H1 (cell line): ENCODE measurements around the gene ELL2. TPM values are rescaled to one million over a fixed set of nuclear protein-coding genes. Genes with fewer than 3 reads are reported as not detected.

Source experiments
- CTCF ChIA-PET: fragments of 300-600 bp; sonication (Branson Sonifier 250); formaldehyde crosslinking; loops from one replicate; lab custom pipeline; 2021; ENCODE audit not compliant: partially characterized antibody; lab: Charles Lee
- POLR2A ChIA-PET: fragments of 300-600 bp; sonication (Branson Sonifier 250); formaldehyde crosslinking; loops from one replicate; lab custom pipeline; 2021; ENCODE audit warnings: inconsistent platforms; ENCODE audit not compliant: partially characterized antibody; lab: Charles Lee
- DNase-seq, 2 experiments: peaks; one replicate each; pipeline versions ENCODE4 v3.0.0 to v3.0.0-alpha.2; 2010 to 2022; ENCODE audit warnings: low spot score in 2 of 2, low read depth in 1 of 2, mixed read lengths in 1 of 2
- FAIRE-seq: peaks from 2 replicates; lab custom pipeline; 2011; peaks lifted over from hg19 to GRCh38; lab: Jason Lieb, UNC
- H2AFZ ChIP-seq: 2 replicates; pipeline ENCODE4 v1.8.1; 2012; ENCODE audit warnings: low read length, inconsistent platforms
- H2AK5ac ChIP-seq: 2 replicates; pipeline ENCODE4 v1.6.1; 2013; ENCODE audit warnings: low read depth, low read length
- H2BK120ac ChIP-seq: replicated peaks from 2 replicates; pipeline ENCODE3; 2013; ENCODE audit warnings: low read depth, low read length, inconsistent platforms
- H2BK12ac ChIP-seq: 2 replicates; pipeline ENCODE4 v1.6.1; 2013; ENCODE audit warnings: low read depth, low read length
- H2BK15ac ChIP-seq: 2 replicates; pipeline ENCODE4 v1.6.1; 2013; ENCODE audit warnings: low read length
- H2BK20ac ChIP-seq: 2 replicates; pipeline ENCODE4 v1.6.1; 2013; ENCODE audit warnings: low read length
- H2BK5ac ChIP-seq: 2 replicates; pipeline ENCODE4 v1.6.1; 2013; ENCODE audit warnings: low read depth, low read length
- H3K14ac ChIP-seq: 2 replicates; pipeline ENCODE4 v1.6.1; 2013; ENCODE audit warnings: inconsistent platforms; ENCODE audit not compliant: insufficient read length
- H3K18ac ChIP-seq: 2 replicates; pipeline ENCODE4 v1.6.1; 2013; ENCODE audit warnings: low read length; ENCODE audit errors: extremely low read depth
- H3K23ac ChIP-seq: 2 replicates; pipeline ENCODE4 v1.6.1; 2013; ENCODE audit warnings: inconsistent platforms; ENCODE audit not compliant: insufficient read length
- H3K23me2 ChIP-seq: 2 replicates; pipeline ENCODE4 v1.6.1; 2013; ENCODE audit warnings: low read depth, low read length
- H3K27ac ChIP-seq: 2 replicates; pipeline ENCODE4 v1.6.1; 2011; ENCODE audit warnings: low read depth, low read length, inconsistent platforms
- H3K27me3 ChIP-seq, 4 experiments: replicated peaks in 1 of 4; 1 replicate in 1 of 4; 2 replicates in 3 of 4; pipeline versions ENCODE4 v1.6.1 to v1.8.1; 2011 to 2013; ENCODE audit warnings: low read length in 3 of 4, mild to moderate bottlenecking in 3 of 4, inconsistent platforms in 2 of 4, mixed read lengths in 2 of 4, moderate library complexity in 1 of 4; ENCODE audit not compliant: control insufficient read depth in 3 of 4, insufficient read depth in 3 of 4; ENCODE audit errors: extremely low read depth in 1 of 4
- H3K36me3 ChIP-seq, 4 experiments: 2 replicates each; pipeline versions ENCODE4 v1.6.1 to v1.8.1; 2011 to 2013; ENCODE audit warnings: mild to moderate bottlenecking in 4 of 4, low read length in 3 of 4, moderate library complexity in 2 of 4, control low read depth in 1 of 4, inconsistent platforms in 1 of 4; ENCODE audit not compliant: insufficient read depth in 4 of 4, control insufficient read depth in 2 of 4
- H3K4ac ChIP-seq: replicated peaks from 2 replicates; pipeline ENCODE3; 2013; ENCODE audit warnings: low read length, low read depth, mixed read lengths, inconsistent platforms; ENCODE audit not compliant: insufficient read length
- H3K4me1 ChIP-seq, 4 experiments: replicated peaks in 1 of 4; 1 replicate in 1 of 4; 2 replicates in 3 of 4; pipeline versions ENCODE4 v1.6.1 to v1.8.1; 2011 to 2013; ENCODE audit warnings: low read length in 3 of 4, inconsistent platforms in 2 of 4, mixed read lengths in 1 of 4; ENCODE audit not compliant: insufficient read depth in 4 of 4, control insufficient read depth in 3 of 4
- H3K4me2 ChIP-seq, 2 experiments: 2 replicates each; pipeline versions ENCODE4 v1.6.1 to v1.8.1; 2011 to 2013; ENCODE audit warnings: low read depth in 2 of 2, low read length in 2 of 2, control low read depth in 1 of 2, inconsistent platforms in 1 of 2, mild to moderate bottlenecking in 1 of 2; ENCODE audit not compliant: insufficient read depth in 1 of 2
- H3K4me3 ChIP-seq, 4 experiments: fragments of 200-600, 300-600 bp in 1 of 4; sonication (generic), shearing (Covaris generic), sonication (Bioruptor Twin) in 1 of 4; 2 replicates each; pipeline versions ENCODE4 v1.5.1 to v1.8.1; 2011 to 2016; ENCODE audit warnings: low read length in 4 of 4, low read depth in 3 of 4, control low read depth in 2 of 4, inconsistent platforms in 2 of 4, mild to moderate bottlenecking in 2 of 4, mixed read lengths in 1 of 4, moderate library complexity in 1 of 4; ENCODE audit not compliant: insufficient read depth in 2 of 4; ENCODE audit errors: extremely low read depth in 1 of 4
- H3K56ac ChIP-seq: replicated peaks from 2 replicates; pipeline ENCODE3; 2013; ENCODE audit warnings: low read depth, mild to moderate bottlenecking, mixed read lengths, low read length, inconsistent platforms; ENCODE audit not compliant: insufficient read length
- H3K79me1 ChIP-seq: 2 replicates; pipeline ENCODE4 v1.6.1; 2013; ENCODE audit warnings: low read depth, low read length, control low read depth
- H3K79me2 ChIP-seq, 2 experiments: 2 replicates each; pipeline versions ENCODE4 v1.6.1 to v1.8.1; 2012 to 2013; ENCODE audit warnings: low read length in 2 of 2, mild to moderate bottlenecking in 2 of 2, inconsistent platforms in 1 of 2; ENCODE audit not compliant: insufficient read depth in 2 of 2, control insufficient read depth in 1 of 2
- H3K9ac ChIP-seq, 4 experiments: replicated peaks in 1 of 4; 1 replicate in 1 of 4; 2 replicates in 3 of 4; pipeline versions ENCODE4 v1.6.1 to v1.8.1; 2011 to 2013; ENCODE audit warnings: low read depth in 3 of 4, low read length in 3 of 4, control low read depth in 2 of 4, mild to moderate bottlenecking in 2 of 4, moderate library complexity in 2 of 4, inconsistent platforms in 1 of 4; ENCODE audit errors: extremely low read depth in 1 of 4
- H3K9me3 ChIP-seq, 2 experiments: 2 replicates each; pipeline versions ENCODE4 v1.6.1 to v1.8.1; 2012 to 2013; ENCODE audit warnings: mild to moderate bottlenecking in 2 of 2, moderate library complexity in 2 of 2, control low read depth in 1 of 2, inconsistent platforms in 1 of 2, low read depth in 1 of 2, low read length in 1 of 2, mixed read lengths in 1 of 2; ENCODE audit not compliant: insufficient read depth in 2 of 2
- H4K20me1 ChIP-seq, 2 experiments: replicated peaks in 1 of 2; 2 replicates each; pipeline versions ENCODE3 to v1.8.1; 2011 to 2013; ENCODE audit warnings: inconsistent platforms in 2 of 2, low read length in 2 of 2, mild to moderate bottlenecking in 1 of 2; ENCODE audit not compliant: insufficient read depth in 2 of 2, control insufficient read depth in 1 of 2
- H4K5ac ChIP-seq: 2 replicates; pipeline ENCODE4 v1.6.1; 2013; ENCODE audit warnings: low read length, low read depth, mixed read lengths, inconsistent platforms; ENCODE audit not compliant: insufficient read length
- H4K8ac ChIP-seq: 2 replicates; pipeline ENCODE4 v1.8.0; 2013; ENCODE audit warnings: mild to moderate bottlenecking, moderate library complexity, low read length, inconsistent platforms; ENCODE audit not compliant: insufficient read depth; ENCODE audit errors: extremely low read depth
- H4K91ac ChIP-seq: replicated peaks from 2 replicates; pipeline ENCODE3; 2013; ENCODE audit warnings: low read length, mixed read lengths, inconsistent platforms; ENCODE audit not compliant: insufficient read length
- BCL11A ChIP-seq, 2 experiments: IDR thresholded peaks; one replicate each; pipeline ENCODE4 v1.6.1; 2011; ENCODE audit warnings: low read depth in 2 of 2, low read length in 2 of 2, mild to moderate bottlenecking in 2 of 2
- GTF2F1 ChIP-seq: IDR thresholded peaks from 2 replicates; pipeline ENCODE4 v1.6.1; 2012; ENCODE audit warnings: low read depth, low read length, improper control_type of control experiment, borderline replicate concordance
- KDM4A ChIP-seq: IDR thresholded peaks from one replicate; pipeline ENCODE4 v1.7.1; 2012; ENCODE audit warnings: low read depth, mild to moderate bottlenecking, moderate library complexity, low read length, inconsistent platforms; ENCODE audit not compliant: severe bottlenecking
- MAFK ChIP-seq: IDR thresholded peaks from 2 replicates; pipeline ENCODE4 v1.6.1; 2012; ENCODE audit warnings: low read depth, mild to moderate bottlenecking, improper control_type of control experiment, low read length
- NRF1 ChIP-seq: IDR thresholded peaks from 2 replicates; pipeline ENCODE4 v1.6.1; 2011; ENCODE audit warnings: mild to moderate bottlenecking, low read depth, low read length, improper control_type of control experiment
- WGBS, 2 experiments: shearing (Covaris generic) in 1 of 2; methylation state at CpG; one replicate each; pipeline versions ENCODE4 v1.1.6 to v1.1.7; 2013 to 2015; ENCODE audit warnings: low lambda C conversion rate in 2 of 2, mixed read lengths in 2 of 2, inconsistent platforms in 1 of 2, low coverage in 1 of 2, missing lambda C conversion rate in 1 of 2; ENCODE audit not compliant: insufficient replicate concordance in 2 of 2, insufficient coverage in 1 of 2, insufficient read length in 1 of 2; ENCODE audit errors: extremely low coverage in 1 of 2, missing lambda C conversion rate in 1 of 2; 5-methylcytosine and 5-hydroxymethylcytosine counted together
- polyA plus RNA-seq, 7 experiments: library from polyadenylated mRNA; depleted of rRNA in 3 of 7; stranded (reverse) in 5 of 7; unstranded in 2 of 7; fragments of >200 nt in 5 of 7; fragments of 200-250 nt in 2 of 7; gene quantifications; 1 replicate in 5 of 7; 2 replicates in 1 of 7; 4 replicates in 1 of 7; pipeline versions ENCODE4 v1.2.1 to v1.2.3, GENCODE V29; 2011 to 2013; ENCODE audit warnings: missing spikeins in 2 of 7, mixed read lengths in 2 of 7
- total RNA-seq: library from RNA; stranded (reverse); fragmentation: NEBNext Ultra II Directional; extraction: Animal tissue kit (Norgen Biotek cat#: 25700); gene quantifications from 2 replicates; pipeline ENCODE4 v1.2.1, GENCODE V29; 2021

Gene ELL2
- total and polyA plus RNA-seq, 2 of the 8 experiments (the other 6 are each of a cell fraction or from before 2014, with no cell fraction given): 6.3 to 29.4 TPM

DNA sequence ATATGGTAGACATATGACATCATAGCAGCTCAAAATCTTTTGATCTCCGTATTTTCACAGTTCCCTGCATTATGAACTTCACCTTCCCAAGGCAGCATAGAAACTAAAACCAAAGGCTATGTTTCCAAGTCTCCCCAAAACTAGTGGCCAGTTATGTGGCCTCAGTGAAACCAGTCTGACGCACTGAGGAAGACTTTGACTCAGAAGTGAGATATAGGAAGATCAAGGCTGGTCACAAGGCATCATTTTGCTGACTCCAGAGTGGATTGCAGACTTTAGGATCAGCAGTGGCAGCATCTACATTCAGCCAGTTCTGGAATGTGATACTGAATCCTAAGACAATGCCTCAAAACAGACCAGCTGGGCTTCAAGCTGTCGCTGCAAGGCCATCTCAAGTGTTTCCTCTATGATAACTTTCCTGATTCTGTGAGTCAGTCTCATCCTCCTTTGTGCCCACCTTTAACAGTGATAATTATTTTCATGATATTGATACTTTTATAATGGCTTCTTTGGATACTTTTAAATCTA is 34.4 kb upstream of the ELL2 start:
- no peaks in the 10 kb centered on the region for H3K23me2 ChIP-seq
- CTCF ChIA-PET: interaction anchor here (1.7 kb wide), 1 partner anchor 9 kb away, joined by 4 read pairs; no protein-coding TSS in a partner anchor
- no peak for DNase-seq
- TF ChIP-seq NRF1 (no peak), KDM4A (no peak), BCL11A (IDR thresholded peaks at IDR 0.05; ENCODE audit: low read depth in 2 of 2, low read length in 2 of 2) (no peak), MAFK (no peak), GTF2F1 (no peak)
- TF ChIP-seq, all 59 proteins: peak for 0
- H3K9ac ChIP-seq: no peak overlapping the region; a peak in 1 of 7 replicates
- no peak overlapping the region for H2AFZ ChIP-seq
- H4K5ac ChIP-seq: no peak overlapping the region
- POLR2A ChIA-PET: no interaction called here
- H3K14ac ChIP-seq: no peak overlapping the region
- H3K9me3 ChIP-seq: no peaks in the 10 kb centered on the region
- H3K79me1 ChIP-seq: no peaks in the 10 kb centered on the region
- H3K23ac ChIP-seq: no peak overlapping the region
- FAIRE-seq: no peak
- no peak overlapping the region for H2BK12ac ChIP-seq
- no peak overlapping the region for H2BK5ac ChIP-seq
- no peak overlapping the region for H2BK20ac ChIP-seq
- no peak overlapping the region for H3K4me3 ChIP-seq
- H3K18ac ChIP-seq: no peak overlapping the region
- no peaks in the 10 kb centered on the region for H4K20me1 ChIP-seq
- H2AK5ac ChIP-seq: no peak overlapping the region
- H3K56ac ChIP-seq: no peak overlapping the region
- no peaks in the 10 kb centered on the region for H3K4me1 ChIP-seq
- no peak overlapping the region for H3K4ac ChIP-seq
- no peak overlapping the region for H3K4me2 ChIP-seq
- no peaks in the 10 kb centered on the region for H3K36me3 ChIP-seq
- H4K91ac ChIP-seq: no peak overlapping the region
- H3K27me3 ChIP-seq: no peaks in the 10 kb centered on the region
- H3K27ac ChIP-seq: no peak overlapping the region
- H3K79me2 ChIP-seq: no peaks in the 10 kb centered on the region
- no peak overlapping the region for H2BK120ac ChIP-seq
- H4K8ac ChIP-seq: no peak overlapping the region
- WGBS, 2 experiments: 89% methylated on average over 3 of the region's 3 CpGs; no CpG with 5 or more reads in 1 of the 2 experiments
- H2BK15ac ChIP-seq: no peak overlapping the region
